ENCODE results near the gene VTI1B. TPM values are rescaled to one million over a fixed set of nuclear protein-coding genes. Genes with fewer than 3 reads are reported as not detected.

Gene VTI1B
- total and polyA plus RNA-seq, 2 of the 4 experiments (the other 2 are of a cell fraction): 61.8 to 90.2 TPM

GRCh38 chr14:67653651-67654280 is 20.7 kb downstream of the VTI1B start:
- Histone ChIP-seq H3K36me3 (ENCODE audit: control insufficient read depth, insufficient read depth, low read length) (peaks cover 56% of the 10 kb centered on the region), H3K56ac (ENCODE audit: extremely low read depth, insufficient read depth, low read length) (peak overlapping the region; percentile 8; the same call in 1 of the 2 replicates), H3K9me1 (ENCODE audit: insufficient read depth, low read length) (peaks cover 6% of the 10 kb centered on the region), H3K27ac (ENCODE audit: insufficient read depth, low read length) (peak overlapping the region; percentile 66; the same call in 1 of the 2 replicates), H3K79me1 (ENCODE audit: low read depth in 1 of 2, low read length in 2 of 2) (peaks cover 0 to 10% of the 10 kb centered on the region in 2 experiments; a peak in 1 of 4 replicates), H4K8ac (ENCODE audit: low read depth in 2 of 2, low read length in 2 of 2) (peak overlapping the region in 1 of 2 experiments; percentile 52; a peak in 1 of 4 replicates), H2AK9ac (replicated peaks; ENCODE audit: low read depth, low read length, poor library complexity) (no peak overlapping the region), H3K9me3 (ENCODE audit: control insufficient read depth, insufficient read depth, low read length) (no peaks in the 10 kb centered on the region), H2BK20ac (ENCODE audit: low read depth, low read length) (peak overlapping the region; percentile 14; the same call in 1 of the 2 replicates), H3K27me3 (ENCODE audit: control insufficient read depth, insufficient read depth, low read length) (no peaks in the 10 kb centered on the region), H2BK120ac (ENCODE audit: low read depth, low read length) (peak overlapping the region; percentile 52; the same call in 1 of the 2 replicates), H3K4ac (ENCODE audit: low read depth, low read length) (peak overlapping the region; percentile 69), H3K18ac (ENCODE audit: low read depth, low read length) (no peak overlapping the region), H3K9ac (ENCODE audit: low read depth, low read length) (0 out of 2 replicates have a peak overlapping the region, but pooled peaks have one; percentile 37), H4K5ac (ENCODE audit: low read depth, low read length) (no peak overlapping the region), H3K4me3 (ENCODE audit: insufficient read depth, low read depth, low read length) (no peak overlapping the region), H2AK5ac (ENCODE audit: low read depth, low read length) (no peak overlapping the region), H2AFZ (replicated peaks; ENCODE audit: low read length, poor library complexity) (no peak overlapping the region), H2BK15ac (ENCODE audit: low read depth, low read length) (no peak overlapping the region), H4K20me1 (ENCODE audit: insufficient read depth, low read length) (no peaks in the 10 kb centered on the region), H3K4me1 (ENCODE audit: control insufficient read depth, insufficient read depth, low read length) (peaks cover 2% of the 10 kb centered on the region; the same call in 1 of the 2 replicates), H4K91ac (ENCODE audit: insufficient read depth, low read depth, low read length) (peak overlapping the region; percentile 82; the same call in 1 of the 2 replicates), H2BK5ac (ENCODE audit: low read depth, low read length, poor library complexity, severe bottlenecking) (no peak overlapping the region), H3K23ac (ENCODE audit: low read depth, low read length) (no peak overlapping the region), H3K14ac (replicated peaks; ENCODE audit: low read depth, low read length) (peak overlapping the region; percentile 33; the same call in 1 of the 2 replicates), H3K4me2 (ENCODE audit: low read depth, low read length) (no peak overlapping the region)
- peak; percentile 35 for DNase-seq
- WGBS, 2 experiments (ENCODE audit: extremely low coverage in 2 of 2, insufficient read length in 1 of 2): 100% methylated on average over 1 of the region's 6 CpGs; no CpG with 5 or more reads in 1 of the 2 experiments
- ATAC-seq (ENCODE audit: low read depth): peak; percentile 52
- no TSS peak for BruUV-seq (replicated peaks)
- intact Hi-C loops (cut with micrococcal nuclease): no loop called here
- dilution Hi-C loops (cut with HindIII; ENCODE audit: low sequenced_read_pairs, unreplicated experiment): no loop called here
- ChIA-PET CTCF (interaction anchor here (1.2 kb wide), 1 partner anchor 13 kb away, joined by 3 read pairs; no protein-coding TSS in a partner anchor), POLR2A (ENCODE audit: unreplicated experiment) (no interaction called here)
- TF ChIP-seq CTCF (conservative IDR thresholded peaks at IDR 0.05; ENCODE audit: low read depth, low read length) (no peak), RCOR1 (IDR thresholded peaks at IDR 0.05; ENCODE audit: insufficient replicate concordance, low read length) (no peak), SMC3 (IDR thresholded peaks at IDR 0.05; ENCODE audit: low read depth, low read length) (no peak), MXI1 (IDR thresholded peaks at IDR 0.05; ENCODE audit: borderline replicate concordance, low read depth, low read length) (no peak), NFE2L2 (IDR thresholded peaks at IDR 0.05; ENCODE audit: low read depth, low read length) (no peak), MAZ (IDR thresholded peaks at IDR 0.05; ENCODE audit: borderline replicate concordance, low read depth, low read length) (no peak), CHD1 (IDR thresholded peaks at IDR 0.05; ENCODE audit: low read depth, low read length) (no peak), FOS (IDR thresholded peaks at IDR 0.05; ENCODE audit: low read depth, low read length) (no peak), POLR2A (IDR thresholded peaks at IDR 0.05; ENCODE audit: low read depth, low read length) (no peak), RAD21 (IDR thresholded peaks at IDR 0.05; ENCODE audit: low read length) (no peak), ELK1 (IDR thresholded peaks at IDR 0.05; ENCODE audit: borderline replicate concordance, low read depth, low read length) (no peak), CEBPB (IDR thresholded peaks at IDR 0.05; ENCODE audit: low read depth, low read length) (no peak), USF2 (IDR thresholded peaks at IDR 0.05; ENCODE audit: low read depth, low read length) (no peak), BHLHE40 (IDR thresholded peaks at IDR 0.05; ENCODE audit: low read depth, low read length) (no peak), MAFK (IDR thresholded peaks at IDR 0.05; ENCODE audit: low read depth, low read length) (no peak)
- in situ Hi-C loops (cut with MboI; ENCODE audit: low sequenced_read_pairs): no loop called here

Data from IMR-90 (cell line).